GM23248 (cell line): ENCODE data around the gene AMFR. TPM values are rescaled to one million over a fixed set of nuclear protein-coding genes. Genes with fewer than 3 reads are reported as not detected.
A peak's percentile ranks its signal among the peaks of the same experiment; 100 is the strongest.

Experiments used
- DNase-seq: peaks from one replicate; pipeline ENCODE4 v3.0.0-alpha.2; 2015
- H2AFZ ChIP-seq: fragments of 200-600 bp; sonication (generic); 2 replicates; pipeline ENCODE4 v1.6.1; 2016; ENCODE audit warnings: antibody characterized with exemption
- H3F3A ChIP-seq: fragments of 200-600 bp; sonication (generic); 2 replicates; pipeline ENCODE4 v1.6.1; 2016; ENCODE audit warnings: mild to moderate bottlenecking, antibody characterized with exemption, mixed run types; ENCODE audit not compliant: insufficient read depth
- H3K27ac ChIP-seq: fragments of 200-600 bp; sonication (generic); 2 replicates; pipeline ENCODE4 v1.5.1; 2016; ENCODE audit warnings: mild to moderate bottlenecking
- H3K27me3 ChIP-seq: fragments of 200-600 bp; sonication (generic); replicated peaks from 2 replicates; pipeline ENCODE4 v1.6.1; 2016; ENCODE audit warnings: mild to moderate bottlenecking; ENCODE audit not compliant: insufficient read depth
- H3K36me3 ChIP-seq: fragments of 200-600 bp; sonication (generic); 2 replicates; pipeline ENCODE4 v1.6.1; 2016; ENCODE audit warnings: low read depth, mild to moderate bottlenecking
- H3K4me1 ChIP-seq: fragments of 200-600 bp; sonication (generic); 2 replicates; pipeline ENCODE4 v1.6.1; 2016; ENCODE audit warnings: mild to moderate bottlenecking; ENCODE audit not compliant: insufficient read depth
- H3K4me2 ChIP-seq: fragments of 200-600 bp; sonication (generic); one replicate; pipeline ENCODE4 v1.6.1; 2016; ENCODE audit warnings: mild to moderate bottlenecking; ENCODE audit not compliant: unreplicated experiment
- H3K4me3 ChIP-seq: fragments of 200-600 bp; sonication (generic); 2 replicates; pipeline ENCODE4 v1.5.1; 2016; ENCODE audit warnings: mild to moderate bottlenecking
- H3K79me2 ChIP-seq: fragments of 200-600 bp; sonication (generic); 2 replicates; pipeline ENCODE4 v1.6.1; 2016; ENCODE audit warnings: mild to moderate bottlenecking; ENCODE audit not compliant: insufficient read depth
- H3K9ac ChIP-seq: fragments of 200-600 bp; sonication (generic); 2 replicates; pipeline ENCODE4 v1.6.1; 2016; ENCODE audit warnings: mild to moderate bottlenecking
- H3K9me2 ChIP-seq: fragments of 200-600 bp; sonication (generic); 2 replicates; pipeline ENCODE4 v1.6.1; 2016; ENCODE audit warnings: mixed run types, mild to moderate bottlenecking, moderate library complexity; ENCODE audit not compliant: insufficient read depth
- H3K9me3 ChIP-seq: fragments of 200-600 bp; sonication (generic); one replicate; pipeline ENCODE4 v1.6.1; 2017; ENCODE audit warnings: low read depth
- H4K20me1 ChIP-seq: fragments of 200-600 bp; sonication (generic); 2 replicates; pipeline ENCODE4 v1.6.0; 2016; ENCODE audit not compliant: insufficient read depth
- EZH2 ChIP-seq: fragments of 200-600 bp; sonication (generic); IDR thresholded peaks from 2 replicates; pipeline ENCODE4 v1.6.1; 2018; ENCODE audit warnings: antibody characterized with exemption, mild to moderate bottlenecking; ENCODE audit not compliant: insufficient read depth, poor library complexity, severe bottlenecking
- EZH2phosphoT487 ChIP-seq: fragments of 200-600 bp; sonication (generic); IDR thresholded peaks from 2 replicates; pipeline ENCODE4 v1.6.1; 2018; ENCODE audit warnings: antibody characterized with exemption, moderate library complexity, mild to moderate bottlenecking, low read depth; ENCODE audit not compliant: insufficient read depth
- WGBS, 2 experiments: methylation state at CpG; one replicate each; pipeline ENCODE4 v1.1.6; 2015 to 2017; ENCODE audit warnings: low lambda C conversion rate in 2 of 2, low coverage in 1 of 2; ENCODE audit errors: missing lambda C conversion rate in 2 of 2; 5-methylcytosine and 5-hydroxymethylcytosine counted together
- in situ Hi-C: fragments of 300-500 bp; cut with MboI; formaldehyde crosslinking; loops from 2 replicates; pipeline ENCODE4 v1.15.0; 2020
- polyA plus RNA-seq: library from polyadenylated mRNA; unstranded; fragments of >200 nt; fragmentation: Nextera tagmentation; extraction: Ambion mirVana; gene quantifications from 2 replicates; pipeline ENCODE4 v1.2.1, GENCODE V29; 2016
- total RNA-seq: library from RNA; depleted of rRNA; stranded (reverse); fragments of >200 nt; shearing (Covaris generic); gene quantifications from 2 replicates; pipeline ENCODE4 v1.2.3, GENCODE V29; 2014

Gene AMFR
- total and polyA plus RNA-seq, 2 experiments from 2014 or later, result 26.6 to 205 TPM

DNA sequence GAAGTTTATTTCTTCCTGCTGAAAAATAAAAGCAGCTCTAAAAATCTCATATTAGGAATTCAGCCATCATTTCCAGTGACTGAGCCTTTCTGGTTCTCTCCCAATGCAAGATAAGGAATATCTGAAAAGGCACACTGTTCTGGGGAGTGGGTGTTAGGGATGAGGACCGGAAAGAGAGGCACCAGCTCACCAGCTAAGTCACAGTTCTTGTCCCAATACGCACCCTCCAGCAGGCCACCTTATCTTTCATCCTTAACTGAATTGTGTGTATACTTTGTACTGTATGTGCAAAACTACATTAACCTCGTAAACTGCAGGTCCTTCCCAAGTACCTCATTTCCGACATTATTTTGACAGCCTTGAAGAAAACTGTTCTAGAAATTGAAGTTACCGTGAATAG is 11.0 kb downstream of the AMFR start:
- H3K4me3 ChIP-seq, result no peak overlapping the region
- 96 to 98% methylated on average over 5 of the region's 5 CpGs for WGBS, 2 experiments
- no peaks in the 10 kb centered on the region for H3F3A ChIP-seq
- no peaks in the 10 kb centered on the region for H3K27me3 ChIP-seq
- in situ Hi-C loops, result no loop called here
- no peak overlapping the region for H3K27ac ChIP-seq
- peaks cover 93% of the 10 kb centered on the region for H3K79me2 ChIP-seq
- TF ChIP-seq EZH2, result no peak
- H3K9ac ChIP-seq, result no peak overlapping the region
- H3K4me1 ChIP-seq, result peaks cover 7% of the 10 kb centered on the region
- H2AFZ ChIP-seq, result no peak overlapping the region
- no peaks in the 10 kb centered on the region for H3K9me3 ChIP-seq
- no peak for DNase-seq
- H3K36me3 ChIP-seq, result peaks cover 14% of the 10 kb centered on the region; the same call in 1 of the 2 replicates
- H4K20me1 ChIP-seq, result 0 out of 2 replicates have a peak, but pooled peaks cover 10% of the 10 kb centered on the region
- no peak overlapping the region for H3K4me2 ChIP-seq
- no peaks in the 10 kb centered on the region for H3K9me2 ChIP-seq

GRCh38 chr16:56413381-56413780 is 12.0 kb downstream of the AMFR start:
- Histone ChIP-seq H3K9me3 (no peaks in the 10 kb centered on the region), H3K36me3 (peaks cover 20% of the 10 kb centered on the region), H3K4me2 (no peak overlapping the region), H3K79me2 (peaks cover 83% of the 10 kb centered on the region), H3K9me2 (no peaks in the 10 kb centered on the region), H4K20me1 (0 out of 2 replicates have a peak, but pooled peaks cover 10% of the 10 kb centered on the region), H3K27ac (no peak overlapping the region), H3K4me3 (no peak overlapping the region), H3K27me3 (no peaks in the 10 kb centered on the region), H3K9ac (no peak overlapping the region), H2AFZ (no peak overlapping the region), H3F3A (0 out of 2 replicates have a peak, but pooled peaks cover 7% of the 10 kb centered on the region), H3K4me1 (peaks cover 9% of the 10 kb centered on the region; the same call in 1 of the 2 replicates)
- DNase-seq, result no peak
- TF ChIP-seq EZH2 (no peak), EZH2phosphoT487 (no peak)
- in situ Hi-C loops, result no loop called here
- 91 to 92% methylated on average over 5 of the region's 5 CpGs for WGBS, 2 experiments

DNA sequence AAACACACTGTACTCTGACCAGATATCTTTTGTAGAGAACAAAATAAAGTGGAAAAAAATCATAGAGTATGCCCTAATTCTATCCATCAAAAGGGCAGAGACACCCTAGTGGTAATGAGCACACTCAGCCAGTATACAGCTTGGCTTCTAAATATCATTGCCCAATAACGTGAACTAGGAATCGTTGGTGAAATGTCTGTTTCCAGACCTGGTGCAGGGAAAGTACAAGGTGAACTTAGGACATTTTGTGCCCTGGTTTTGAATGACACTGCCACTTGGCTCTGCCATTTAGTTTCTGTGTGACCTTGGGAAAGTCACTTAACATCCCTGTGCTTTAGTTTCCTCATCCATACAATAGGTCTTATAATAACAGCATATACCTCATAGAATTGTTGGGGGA is 13.7 kb downstream of the AMFR start:
- H3K79me2 ChIP-seq, result peaks cover 69% of the 10 kb centered on the region

DNA sequence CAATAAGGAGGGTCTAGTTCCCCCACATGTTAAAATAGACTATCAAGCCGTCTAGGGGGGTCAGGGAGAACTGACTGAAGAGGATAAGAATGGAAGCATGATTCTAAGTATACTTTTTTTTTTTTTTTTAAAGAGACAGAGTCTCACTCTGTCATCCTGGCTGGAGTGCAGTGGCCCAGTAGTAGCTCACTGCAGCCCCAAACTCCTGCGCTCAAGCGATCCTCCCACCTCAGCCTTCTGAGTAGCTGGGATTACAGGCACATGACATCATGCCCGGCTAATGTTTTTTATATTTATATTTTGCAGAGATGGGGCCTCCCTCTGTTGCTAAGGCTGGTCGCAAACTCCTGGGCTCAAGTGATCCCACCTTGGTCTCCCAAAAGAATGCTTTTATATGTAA is 14.2 kb downstream of the AMFR start:
- Histone ChIP-seq H3K9me3 (no peaks in the 10 kb centered on the region), H4K20me1 (0 out of 2 replicates have a peak, but pooled peaks cover 4% of the 10 kb centered on the region), H3K27ac (no peak overlapping the region), H3K9ac (no peak overlapping the region), H3K79me2 (peaks cover 64% of the 10 kb centered on the region), H3K4me1 (peaks cover 9% of the 10 kb centered on the region; the same call in 1 of the 2 replicates), H3F3A (0 out of 2 replicates have a peak, but pooled peaks cover 7% of the 10 kb centered on the region), H3K36me3 (peaks cover 27% of the 10 kb centered on the region), H3K9me2 (no peaks in the 10 kb centered on the region), H3K27me3 (no peaks in the 10 kb centered on the region), H3K4me3 (no peak overlapping the region), H3K4me2 (no peak overlapping the region), H2AFZ (no peak overlapping the region)
- WGBS, 2 experiments, result 97 to 100% methylated on average over 5 of the region's 5 CpGs
- in situ Hi-C loops, result no loop called here
- no peak for TF ChIP-seq EZH2phosphoT487
- DNase-seq, result no peak

More for the DNA sequence above, 13.7 kb downstream of the AMFR start:
- H3K9me2 ChIP-seq, result no peaks in the 10 kb centered on the region
- H3K4me3 ChIP-seq, result no peak overlapping the region
- peaks cover 9% of the 10 kb centered on the region; the same call in 1 of the 2 replicates for H3K4me1 ChIP-seq
- H3K27ac ChIP-seq, result no peak overlapping the region
- in situ Hi-C loops, result no loop called here
- no peaks in the 10 kb centered on the region for H3K27me3 ChIP-seq
- H2AFZ ChIP-seq, result no peak overlapping the region
- peaks cover 27% of the 10 kb centered on the region for H3K36me3 ChIP-seq
- 0 out of 2 replicates have a peak, but pooled peaks cover 4% of the 10 kb centered on the region for H4K20me1 ChIP-seq
- H3F3A ChIP-seq, result 0 out of 2 replicates have a peak, but pooled peaks cover 7% of the 10 kb centered on the region
- H3K9ac ChIP-seq, result no peak overlapping the region
- whole genome bisulfite sequencing, 2 experiments, result 94 to 98% methylated on average over 2 of the region's 2 CpGs
- DNase-seq, result no peak
- TF ChIP-seq EZH2 (no peak), EZH2phosphoT487 (no peak)
- no peaks in the 10 kb centered on the region for H3K9me3 ChIP-seq
- no peak overlapping the region for H3K4me2 ChIP-seq

DNA sequence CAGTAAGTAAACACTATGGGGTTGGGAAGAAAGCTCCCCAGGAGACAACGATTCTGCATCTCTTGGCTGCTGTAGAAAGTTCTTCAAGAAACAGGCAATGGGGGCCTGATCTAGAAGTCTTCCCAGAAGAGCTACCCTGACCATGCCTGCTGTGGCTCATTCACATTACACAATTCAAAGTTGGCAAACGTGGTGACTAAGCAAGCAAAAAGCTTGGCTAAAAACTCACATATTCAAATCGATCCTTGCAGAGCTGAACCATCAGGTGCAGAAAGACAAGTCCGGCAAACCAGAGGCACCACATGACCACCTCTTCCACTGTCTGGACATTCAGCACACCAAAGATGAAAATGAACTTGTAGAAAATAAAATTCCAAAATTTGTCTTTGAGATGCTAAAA is 16.1 kb downstream of the AMFR start:
- Histone ChIP-seq H3K36me3 (peaks cover 41% of the 10 kb centered on the region), H3K4me1 (peaks cover 9% of the 10 kb centered on the region; the same call in 1 of the 2 replicates), H2AFZ (no peak overlapping the region), H4K20me1 (no peaks in the 10 kb centered on the region), H3K9me2 (no peaks in the 10 kb centered on the region), H3K9ac (no peak overlapping the region), H3K27ac (no peak overlapping the region; the same call in 1 of the 2 replicates), H3K79me2 (peaks cover 51% of the 10 kb centered on the region), H3K4me2 (no peak overlapping the region), H3F3A (0 out of 2 replicates have a peak, but pooled peaks cover 7% of the 10 kb centered on the region), H3K4me3 (no peak overlapping the region), H3K9me3 (no peaks in the 10 kb centered on the region), H3K27me3 (no peaks in the 10 kb centered on the region)
- WGBS, 2 experiments, result 64 to 70% methylated on average over 4 of the region's 4 CpGs
- in situ Hi-C loops, result no loop called here
- no peak for TF ChIP-seq EZH2phosphoT487
- no peak for TF ChIP-seq EZH2
- DNase-seq, result peak; percentile 75
